IMR-90 (cell line): ENCODE data around the gene TBC1D22A. TPM values are rescaled to one million over a fixed set of nuclear protein-coding genes. Genes with fewer than 3 reads are reported as not detected.
A peak's percentile ranks its signal among the peaks of the same experiment; 100 is the strongest.

Experiments used
- ATAC-seq: fragments of 200-7000 bp; cut with Tn5 transposase; 2 replicates; pipeline ENCODE4 v1.9.1; 2020; ENCODE audit warnings: low read depth, mild to moderate bottlenecking, moderate library complexity
- BruUV-seq: library from RNA; stranded (reverse); fragments of 400-500 nt; replicated peaks from 2 replicates; lab custom pipeline; 2021; lab: Mats Ljungman, UMichigan
- CTCF ChIA-PET: fragments of 300-600 bp; formaldehyde crosslinking; extraction: SDS; loops from one replicate; lab custom pipeline; 2021; ENCODE audit warnings: antibody characterized with exemption; lab: Yijun Ruan, JAX
- POLR2A ChIA-PET: fragments of 300-600 bp; sonication (Branson Sonifier 250); formaldehyde crosslinking; loops from one replicate; lab custom pipeline; 2022; ENCODE audit warnings: antibody characterized with exemption; ENCODE audit not compliant: unreplicated experiment; lab: Charles Lee
- DNase-seq: peaks from one replicate; pipeline ENCODE4 v3.0.0; 2013
- H2AFZ ChIP-seq: replicated peaks from 2 replicates; pipeline ENCODE3; 2013; ENCODE audit warnings: low read length, mild to moderate bottlenecking; ENCODE audit not compliant: poor library complexity
- H2AK5ac ChIP-seq: 2 replicates; pipeline ENCODE4 v1.6.1; 2013; ENCODE audit warnings: low read depth, low read length, inconsistent platforms
- H2AK9ac ChIP-seq: replicated peaks from 2 replicates; pipeline ENCODE3; 2013; ENCODE audit warnings: mild to moderate bottlenecking, low read depth, low read length, moderate library complexity; ENCODE audit not compliant: poor library complexity
- H2BK120ac ChIP-seq: 2 replicates; pipeline ENCODE4 v1.6.1; 2013; ENCODE audit warnings: low read depth, low read length, inconsistent platforms
- H2BK15ac ChIP-seq: 3 replicates; pipeline ENCODE4 v1.6.1; 2013; ENCODE audit warnings: low read depth, low read length, inconsistent platforms
- H2BK20ac ChIP-seq: 2 replicates; pipeline ENCODE4 v1.6.1; 2013; ENCODE audit warnings: low read depth, mild to moderate bottlenecking, inconsistent platforms, low read length, moderate library complexity
- H2BK5ac ChIP-seq: 2 replicates; pipeline ENCODE4 v1.6.1; 2013; ENCODE audit warnings: mild to moderate bottlenecking, low read depth, low read length, inconsistent platforms; ENCODE audit not compliant: poor library complexity, severe bottlenecking
- H3K14ac ChIP-seq: replicated peaks from 2 replicates; pipeline ENCODE4 v1.6.1; 2013; ENCODE audit warnings: low read depth, low read length, inconsistent platforms
- H3K18ac ChIP-seq: 2 replicates; pipeline ENCODE4 v1.6.1; 2013; ENCODE audit warnings: low read depth, low read length, control low read depth
- H3K23ac ChIP-seq: 2 replicates; pipeline ENCODE4 v1.6.1; 2013; ENCODE audit warnings: low read depth, low read length, inconsistent platforms
- H3K27ac ChIP-seq: 2 replicates; pipeline ENCODE4 v1.5.1; 2013; ENCODE audit warnings: mild to moderate bottlenecking, control low read depth, low read length; ENCODE audit not compliant: insufficient read depth
- H3K27me3 ChIP-seq: 2 replicates; pipeline ENCODE4 v1.6.1; 2013; ENCODE audit warnings: low read length; ENCODE audit not compliant: control insufficient read depth, insufficient read depth
- H3K36me3 ChIP-seq: 2 replicates; pipeline ENCODE4 v1.6.1; 2013; ENCODE audit warnings: low read length, mixed read lengths; ENCODE audit not compliant: control insufficient read depth, insufficient read depth
- H3K4ac ChIP-seq: 2 replicates; pipeline ENCODE4 v1.6.1; 2013; ENCODE audit warnings: low read depth, low read length, inconsistent platforms
- H3K4me1 ChIP-seq: 2 replicates; pipeline ENCODE4 v1.6.1; 2013; ENCODE audit warnings: low read length, mixed read lengths; ENCODE audit not compliant: control insufficient read depth, insufficient read depth
- H3K4me2 ChIP-seq: 2 replicates; pipeline ENCODE4 v1.6.1; 2013; ENCODE audit warnings: low read depth, mild to moderate bottlenecking, control low read depth, low read length, moderate library complexity
- H3K4me3 ChIP-seq: 2 replicates; pipeline ENCODE4 v1.5.1; 2013; ENCODE audit warnings: low read depth, mild to moderate bottlenecking, control low read depth, low read length, moderate library complexity; ENCODE audit not compliant: insufficient read depth
- H3K56ac ChIP-seq: 2 replicates; pipeline ENCODE4 v1.6.1; 2013; ENCODE audit warnings: low read length, inconsistent platforms; ENCODE audit not compliant: insufficient read depth; ENCODE audit errors: extremely low read depth
- H3K79me1 ChIP-seq, 2 experiments: 2 replicates each; pipeline ENCODE4 v1.6.1; 2013; ENCODE audit warnings: low read length in 2 of 2, inconsistent platforms in 1 of 2, low read depth in 1 of 2
- H3K9ac ChIP-seq: 2 replicates; pipeline ENCODE4 v1.6.1; 2013; ENCODE audit warnings: low read depth, low read length, control low read depth
- H3K9me1 ChIP-seq: 2 replicates; pipeline ENCODE4 v1.6.1; 2013; ENCODE audit warnings: low read length, inconsistent platforms; ENCODE audit not compliant: insufficient read depth
- H3K9me3 ChIP-seq: 2 replicates; pipeline ENCODE4 v1.6.1; 2013; ENCODE audit warnings: low read length; ENCODE audit not compliant: control insufficient read depth, insufficient read depth
- H4K20me1 ChIP-seq: 2 replicates; pipeline ENCODE4 v1.6.1; 2013; ENCODE audit warnings: low read length, inconsistent platforms; ENCODE audit not compliant: insufficient read depth
- H4K5ac ChIP-seq: 2 replicates; pipeline ENCODE4 v1.6.1; 2013; ENCODE audit warnings: mild to moderate bottlenecking, low read depth, low read length, control low read depth
- H4K8ac ChIP-seq, 2 experiments: 2 replicates each; pipeline ENCODE4 v1.6.1; 2013; ENCODE audit warnings: low read depth in 2 of 2, low read length in 2 of 2, control low read depth in 1 of 2, inconsistent platforms in 1 of 2
- H4K91ac ChIP-seq: 2 replicates; pipeline ENCODE4 v1.6.1; 2013; ENCODE audit warnings: low read depth, low read length, inconsistent platforms; ENCODE audit not compliant: insufficient read depth
- BHLHE40 ChIP-seq: fragments of 150-350 bp; IDR thresholded peaks from 2 replicates; pipeline ENCODE4 v1.6.1; 2016; ENCODE audit warnings: mild to moderate bottlenecking, low read depth, low read length
- MAFK ChIP-seq: IDR thresholded peaks from 2 replicates; pipeline ENCODE4 v1.6.1; 2012; ENCODE audit warnings: low read depth, low read length, improper control_type of control experiment
- NFE2L2 ChIP-seq: fragments of 150-350 bp; IDR thresholded peaks from 2 replicates; pipeline ENCODE4 v1.6.1; 2016; ENCODE audit warnings: low read depth, mild to moderate bottlenecking, low read length
- POLR2A ChIP-seq: IDR thresholded peaks from 2 replicates; pipeline ENCODE4 v1.6.1; 2012; ENCODE audit warnings: mild to moderate bottlenecking, low read depth, low read length
- RAD21 ChIP-seq: IDR thresholded peaks from 2 replicates; pipeline ENCODE4 v1.6.1; 2012; ENCODE audit warnings: low read length, improper control_type of control experiment
- RFX5 ChIP-seq: IDR thresholded peaks from 2 replicates; pipeline ENCODE4 v1.8.0; 2012; ENCODE audit warnings: low read depth, mild to moderate bottlenecking, low read length, moderate library complexity
- USF2 ChIP-seq: fragments of 150-350 bp; IDR thresholded peaks from 2 replicates; pipeline ENCODE4 v1.6.1; 2017; ENCODE audit warnings: mild to moderate bottlenecking, antibody characterized with exemption, low read length, low read depth
- WGBS, 2 experiments: methylation state at CpG; one replicate each; pipeline versions ENCODE4 v1.1.5 to v1.1.7; 2013; ENCODE audit warnings: missing lambda C conversion rate in 2 of 2; ENCODE audit not compliant: insufficient read length in 1 of 2; ENCODE audit errors: extremely low coverage in 2 of 2; 5-methylcytosine and 5-hydroxymethylcytosine counted together
- dilution Hi-C: fragments of 300-500 bp; cut with HindIII; formaldehyde crosslinking; loops from one replicate; pipeline ENCODE4 v1.14.3; 2018; ENCODE audit warnings: low sequenced_read_pairs; ENCODE audit not compliant: unreplicated experiment
- in situ Hi-C: fragments of 300-500 bp; cut with MboI; formaldehyde crosslinking; loops from 3 replicates; pipeline ENCODE4 v1.14.3; 2019; ENCODE audit warnings: low sequenced_read_pairs, inconsistent platforms, mixed read lengths
- intact Hi-C: fragments of 100-400 bp; cut with micrococcal nuclease; formaldehyde crosslinking; loops from 2 replicates; pipeline ENCODE4 v1.10.0; 2022
- polyA plus RNA-seq, 3 experiments: library from polyadenylated mRNA; depleted of rRNA; stranded (reverse); fragments of >200 nt; gene quantifications; 2 replicates each; pipeline ENCODE4 v1.2.3, GENCODE V29; 2012; ENCODE audit warnings: low replicate concordance in 1 of 3
- total RNA-seq: library from RNA; depleted of rRNA; stranded (reverse); fragments of >200 nt; gene quantifications from 2 replicates; pipeline ENCODE4 v1.2.3, GENCODE V29; 2012
- TF ChIP-seq, protein P1 (sequence below): fragments of 150-350 bp; IDR thresholded peaks from 2 replicates; pipeline ENCODE4 v1.6.1; 2016; ENCODE audit warnings: low read depth, mild to moderate bottlenecking, low read length, moderate library complexity, borderline replicate concordance
- TF ChIP-seq, protein P2 (sequence below): conservative IDR thresholded peaks from 2 replicates; pipeline ENCODE4 v1.5.1; 2012; ENCODE audit warnings: mild to moderate bottlenecking, low read depth, low read length, improper control_type of control experiment

TBC1D22A gene
- total and polyA plus RNA-seq, 2 of the 4 experiments (the other 2 are of a cell fraction) = 9.0 to 16.7 TPM

DNA sequence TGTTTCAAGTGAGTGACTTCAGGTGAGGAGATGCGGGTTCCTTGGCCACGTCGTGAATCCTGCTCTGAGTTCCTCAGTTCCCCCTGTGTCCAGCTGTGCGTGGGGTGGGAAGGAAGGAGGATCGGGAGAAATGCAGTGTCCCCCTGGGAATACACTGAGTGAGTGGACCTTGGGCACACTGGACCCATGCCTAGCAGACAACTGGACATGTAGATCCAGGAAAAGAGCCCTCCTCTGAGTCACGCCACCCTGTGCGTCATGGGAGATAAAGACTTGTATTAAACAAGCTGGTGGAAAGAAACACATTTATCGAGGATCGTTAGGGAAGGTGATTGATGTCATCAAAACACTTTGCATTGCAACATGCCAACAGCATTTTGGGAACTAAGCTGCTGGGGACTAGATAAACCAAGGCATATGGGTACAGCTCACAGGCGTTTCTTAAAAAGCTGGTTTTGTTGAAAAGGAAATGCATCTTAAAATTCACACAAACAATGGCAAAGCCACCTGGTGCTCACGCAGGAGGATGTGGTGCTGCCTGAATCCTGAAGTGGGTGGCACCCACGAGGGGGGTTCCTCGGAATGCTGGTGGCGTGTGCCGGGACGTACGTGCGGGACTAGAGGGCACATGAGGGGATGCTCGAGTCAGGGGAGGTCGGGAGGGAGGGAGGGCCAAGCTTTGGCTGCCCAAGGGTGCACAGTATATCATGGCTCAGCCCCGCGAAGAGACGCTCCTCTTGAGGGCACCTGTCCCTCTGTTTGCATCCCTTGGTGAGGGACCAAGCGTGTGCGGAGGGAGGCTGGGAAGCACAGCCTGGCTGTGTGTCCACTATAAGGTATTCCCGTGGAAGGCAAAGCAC lies 303.5 kb downstream of the TBC1D22A start:
- Histone ChIP-seq H4K20me1 (peaks cover 5% of the 10 kb centered on the region), H3K27ac (no peak overlapping the region), H2BK5ac (no peak overlapping the region), H4K91ac (no peak overlapping the region), H4K8ac (no peak overlapping the region), H3K4ac (no peak overlapping the region), H2BK15ac (no peak overlapping the region), H3K27me3 (no peaks in the 10 kb centered on the region), H3K9ac (no peak overlapping the region), H3K4me1 (no peaks in the 10 kb centered on the region), H2BK20ac (no peak overlapping the region), H3K4me2 (no peak overlapping the region), H3K23ac (no peak overlapping the region), H3K56ac (no peak overlapping the region), H3K4me3 (no peak overlapping the region), H2AK9ac (no peak overlapping the region), H3K14ac (no peak overlapping the region), H3K18ac (no peak overlapping the region), H2AFZ (no peak overlapping the region), H3K9me1 (peaks cover 13% of the 10 kb centered on the region; the same call in 1 of the 2 replicates), H4K5ac (no peak overlapping the region), H3K36me3 (peaks cover 7% of the 10 kb centered on the region), H3K9me3 (no peaks in the 10 kb centered on the region), H2BK120ac (no peak overlapping the region), H2AK5ac (no peak overlapping the region), H3K79me1 (peaks cover 7 to 8% of the 10 kb centered on the region in 2 experiments; a peak in 3 of 4 replicates)
- POLR2A ChIA-PET = no interaction called here
- in situ Hi-C loops = no loop called here
- CTCF ChIA-PET = no interaction called here
- DNase-seq (peak; percentile 46), ATAC-seq (peak; percentile 42; the same call in 1 of the 2 replicates)
- 94% methylated on average over 3 of the region's 26 CpGs; no CpG with 5 or more reads in 1 of the 2 experiments for WGBS, 2 experiments
- TF ChIP-seq BHLHE40 (no peak), RFX5 (no peak), NFE2L2 (no peak), MAFK (no peak), POLR2A (no peak), RAD21 (no peak), USF2 (no peak)
- TF ChIP-seq, protein P1, sequence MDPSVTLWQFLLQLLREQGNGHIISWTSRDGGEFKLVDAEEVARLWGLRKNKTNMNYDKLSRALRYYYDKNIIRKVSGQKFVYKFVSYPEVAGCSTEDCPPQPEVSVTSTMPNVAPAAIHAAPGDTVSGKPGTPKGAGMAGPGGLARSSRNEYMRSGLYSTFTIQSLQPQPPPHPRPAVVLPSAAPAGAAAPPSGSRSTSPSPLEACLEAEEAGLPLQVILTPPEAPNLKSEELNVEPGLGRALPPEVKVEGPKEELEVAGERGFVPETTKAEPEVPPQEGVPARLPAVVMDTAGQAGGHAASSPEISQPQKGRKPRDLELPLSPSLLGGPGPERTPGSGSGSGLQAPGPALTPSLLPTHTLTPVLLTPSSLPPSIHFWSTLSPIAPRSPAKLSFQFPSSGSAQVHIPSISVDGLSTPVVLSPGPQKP = no peak
- TF ChIP-seq, protein P2, sequence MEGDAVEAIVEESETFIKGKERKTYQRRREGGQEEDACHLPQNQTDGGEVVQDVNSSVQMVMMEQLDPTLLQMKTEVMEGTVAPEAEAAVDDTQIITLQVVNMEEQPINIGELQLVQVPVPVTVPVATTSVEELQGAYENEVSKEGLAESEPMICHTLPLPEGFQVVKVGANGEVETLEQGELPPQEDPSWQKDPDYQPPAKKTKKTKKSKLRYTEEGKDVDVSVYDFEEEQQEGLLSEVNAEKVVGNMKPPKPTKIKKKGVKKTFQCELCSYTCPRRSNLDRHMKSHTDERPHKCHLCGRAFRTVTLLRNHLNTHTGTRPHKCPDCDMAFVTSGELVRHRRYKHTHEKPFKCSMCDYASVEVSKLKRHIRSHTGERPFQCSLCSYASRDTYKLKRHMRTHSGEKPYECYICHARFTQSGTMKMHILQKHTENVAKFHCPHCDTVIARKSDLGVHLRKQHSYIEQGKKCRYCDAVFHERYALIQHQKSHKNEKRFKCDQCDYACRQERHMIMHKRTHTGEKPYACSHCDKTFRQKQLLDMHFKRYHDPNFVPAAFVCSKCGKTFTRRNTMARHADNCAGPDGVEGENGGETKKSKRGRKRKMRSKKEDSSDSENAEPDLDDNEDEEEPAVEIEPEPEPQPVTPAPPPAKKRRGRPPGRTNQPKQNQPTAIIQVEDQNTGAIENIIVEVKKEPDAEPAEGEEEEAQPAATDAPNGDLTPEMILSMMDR = no peak
- no TSS peak for BruUV-seq
- dilution Hi-C loops = no loop called here
- intact Hi-C loops = no loop called here
